CMK (cell line): ENCODE measurements around the gene FBXO10.
"Not testable (repeated sequence)": the region's sequence is repeated elsewhere in the genome, so short reads cannot be mapped to it uniquely, and the experiment has no call there.

Source experiments
- DNase-seq: peaks from one replicate; pipeline ENCODE4 v3.0.0-alpha.2; 2010; ENCODE audit warnings: low read depth

Gene FBXO10

DNA sequence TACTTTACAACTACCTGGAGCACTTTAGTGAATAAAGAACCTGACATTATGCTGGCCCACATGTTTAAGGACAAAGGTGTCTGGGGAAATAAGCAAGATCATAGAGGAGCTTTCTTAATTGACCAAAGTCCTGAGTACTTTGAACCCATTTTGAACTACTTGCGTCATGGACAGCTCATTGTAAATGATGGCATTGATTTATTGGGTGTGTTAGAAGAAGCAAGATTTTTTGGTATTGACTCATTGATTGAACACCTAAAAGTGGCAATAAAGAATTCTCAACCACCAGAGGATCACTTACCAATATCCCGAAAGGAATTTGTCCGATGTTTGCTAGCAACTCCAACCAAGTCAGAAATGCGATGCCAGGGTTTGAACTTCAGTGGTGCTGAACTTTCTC lies 98.7 kb downstream of the FBXO10 start:
- not testable (repeated sequence) for DNase-seq

DNA sequence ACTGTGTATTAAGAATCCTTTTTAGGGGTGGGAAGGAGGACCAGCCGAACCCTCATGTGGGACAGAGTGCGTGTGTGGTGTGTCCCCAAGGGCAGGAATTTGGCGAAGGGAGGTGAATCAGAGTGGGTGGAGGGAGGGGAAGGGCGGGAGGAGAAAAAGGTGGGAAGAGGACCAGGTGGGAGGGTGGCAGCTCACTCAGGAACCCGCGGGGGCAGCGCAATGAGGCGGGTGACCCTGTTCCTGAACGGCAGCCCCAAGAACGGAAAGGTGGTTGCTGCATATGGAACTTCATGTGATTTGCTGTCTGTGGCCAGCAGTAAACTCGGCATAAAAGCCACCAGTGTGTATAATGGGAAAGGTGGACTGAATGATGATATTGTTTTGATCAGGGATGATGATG lies 99.2 kb downstream of the FBXO10 start:
- DNase-seq, result no peak

DNA sequence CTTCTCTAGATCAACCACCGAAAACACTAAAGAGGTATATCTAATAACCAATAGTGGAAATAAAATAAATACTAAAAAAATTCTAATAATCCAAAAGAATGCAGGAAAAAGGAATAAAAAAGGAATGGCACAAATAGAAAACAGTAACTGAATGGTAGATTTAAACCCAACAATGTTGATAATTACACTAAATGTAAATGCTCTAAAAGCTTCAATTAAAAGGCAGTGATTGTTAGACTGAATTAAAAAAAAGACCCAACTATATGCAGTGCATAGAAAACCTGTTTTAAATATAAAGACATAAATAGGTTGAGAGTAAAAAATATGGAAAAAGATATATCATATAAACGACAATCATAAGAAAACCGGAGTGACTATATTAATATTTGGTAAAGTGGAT lies 101.7 kb downstream of the FBXO10 start:
- no peak for DNase-seq

DNA sequence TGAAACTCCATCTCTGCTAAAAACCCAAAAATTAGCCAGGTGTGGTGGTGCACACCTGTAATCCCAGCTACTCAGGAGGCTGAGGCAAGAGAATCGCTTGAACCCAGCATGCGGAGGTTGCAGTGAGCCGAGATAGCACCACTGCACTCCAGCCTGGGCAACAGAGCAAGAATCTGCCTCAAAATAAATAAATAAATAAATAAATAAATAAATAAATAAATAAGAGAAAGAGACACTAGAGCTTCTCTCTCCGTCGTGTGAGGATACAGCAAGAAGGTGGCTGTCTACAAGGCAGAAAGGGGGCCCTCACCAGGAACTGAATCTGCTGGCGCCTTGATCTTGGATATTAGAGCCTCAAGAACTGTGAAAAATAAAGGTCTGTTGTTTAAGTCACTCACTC lies 102.2 kb downstream of the FBXO10 start:
- DNase-seq, result not testable (repeated sequence)

DNA sequence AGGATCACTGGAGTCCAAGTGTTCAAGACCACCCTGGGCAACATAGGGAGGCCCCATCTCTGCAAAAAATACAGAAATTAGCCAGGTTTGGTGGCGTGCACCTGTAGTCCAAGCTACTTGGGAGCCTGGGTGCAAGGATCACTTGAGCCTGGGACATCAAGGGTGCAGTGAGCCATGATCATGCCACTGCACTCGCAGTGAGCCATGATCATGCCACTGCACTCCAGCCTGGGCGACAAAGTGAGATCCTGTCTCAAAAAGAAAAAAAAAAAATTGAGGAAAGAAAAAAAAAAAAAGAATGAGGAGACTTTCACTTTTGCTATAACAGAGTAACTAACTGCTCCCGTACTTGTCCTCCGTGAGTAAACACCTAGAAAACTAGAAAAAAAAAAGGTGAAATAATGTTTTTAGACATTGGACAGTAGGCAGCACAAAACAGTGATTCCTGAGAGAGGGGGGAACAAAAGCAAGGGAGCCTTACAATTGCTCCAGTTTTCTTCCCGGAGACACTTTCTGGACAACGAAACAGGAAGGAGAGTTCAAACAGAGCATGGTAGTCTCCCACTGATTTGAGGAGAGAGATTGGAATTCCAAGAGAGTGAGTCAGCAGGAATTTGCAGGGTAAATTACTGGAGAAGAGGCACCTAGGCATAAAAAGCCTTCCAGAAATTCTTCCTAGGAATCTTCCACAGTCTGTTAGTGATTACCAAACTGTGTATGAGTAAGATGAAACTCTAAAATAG lies 104.1 kb downstream of the FBXO10 start:
- DNase-seq, result no peak

DNA sequence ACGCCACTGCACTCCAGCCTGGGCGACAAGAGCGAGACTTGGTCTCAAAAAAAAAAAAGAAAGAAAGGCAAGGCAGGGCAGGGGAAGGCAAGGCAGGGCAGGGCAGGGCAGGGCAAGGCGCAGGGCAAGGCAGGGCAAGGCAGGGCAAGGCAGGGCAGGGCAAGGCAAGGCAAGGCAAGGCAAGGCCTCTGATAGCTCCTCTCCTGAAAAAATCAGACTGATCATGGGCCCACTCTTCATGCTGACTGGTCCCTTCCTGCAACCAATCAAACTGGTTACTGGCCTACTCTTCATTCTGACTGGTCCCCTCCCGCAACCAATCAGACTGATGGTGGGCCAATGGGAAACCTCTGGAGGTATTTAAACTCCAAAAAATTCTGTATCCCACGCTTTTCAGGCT lies 107.6 kb downstream of the FBXO10 start:
- no peak for DNase-seq

DNA sequence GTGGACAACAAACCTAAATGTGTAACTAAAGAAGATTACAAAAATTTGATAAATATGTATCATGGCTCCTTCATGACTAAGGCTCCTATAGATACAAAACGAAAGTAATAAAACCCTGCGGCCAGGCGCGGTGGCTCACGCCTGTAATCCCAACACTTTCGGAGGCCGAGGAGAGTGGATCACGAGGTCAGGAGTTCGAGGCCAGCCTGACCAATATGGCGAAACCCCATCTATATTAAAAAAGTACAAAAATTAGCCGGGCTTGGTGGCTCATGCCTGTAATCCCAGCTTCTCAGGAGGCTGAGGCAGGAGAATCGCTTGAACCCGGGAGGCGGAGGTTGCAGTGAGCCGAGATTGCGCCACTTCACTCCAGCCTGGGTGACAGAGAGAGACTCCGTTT lies 108.7 kb downstream of the FBXO10 start:
- DNase-seq, result not testable (repeated sequence)

DNA sequence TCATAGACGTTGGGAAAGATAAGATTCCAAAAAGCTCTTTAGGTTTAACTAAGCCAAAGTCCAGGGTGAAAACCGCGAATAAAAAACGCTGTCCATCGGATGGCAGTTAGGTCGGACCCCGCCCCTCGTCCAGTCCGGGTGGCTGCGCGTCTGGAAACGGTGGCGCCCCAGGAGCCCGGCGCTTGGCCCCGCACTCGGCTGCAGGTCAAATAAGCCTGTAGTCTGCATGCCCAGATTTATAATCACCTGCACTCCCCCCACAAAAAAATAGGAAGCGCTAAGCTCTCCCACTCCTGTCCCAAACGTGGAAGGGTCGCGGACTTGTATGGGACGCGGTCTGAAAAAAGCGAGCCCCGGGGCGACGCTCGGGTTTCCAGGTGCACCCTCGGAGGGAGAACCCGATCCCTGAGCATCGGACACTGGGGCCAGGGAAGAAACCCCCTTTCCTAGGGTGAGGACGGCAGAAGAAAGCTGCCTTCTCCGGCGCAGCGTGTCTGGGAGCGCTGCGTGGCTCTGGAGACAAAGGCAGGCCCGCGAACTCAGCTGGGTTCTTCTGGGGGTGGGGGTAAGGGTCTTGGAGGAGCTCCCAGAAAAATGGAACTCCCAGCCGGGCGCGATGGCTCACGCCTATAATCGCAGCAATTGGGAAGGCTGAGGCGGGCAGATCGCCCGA lies 110.0 kb downstream of the FBXO10 start:
- DNase-seq, result peak; percentile 47

DNA sequence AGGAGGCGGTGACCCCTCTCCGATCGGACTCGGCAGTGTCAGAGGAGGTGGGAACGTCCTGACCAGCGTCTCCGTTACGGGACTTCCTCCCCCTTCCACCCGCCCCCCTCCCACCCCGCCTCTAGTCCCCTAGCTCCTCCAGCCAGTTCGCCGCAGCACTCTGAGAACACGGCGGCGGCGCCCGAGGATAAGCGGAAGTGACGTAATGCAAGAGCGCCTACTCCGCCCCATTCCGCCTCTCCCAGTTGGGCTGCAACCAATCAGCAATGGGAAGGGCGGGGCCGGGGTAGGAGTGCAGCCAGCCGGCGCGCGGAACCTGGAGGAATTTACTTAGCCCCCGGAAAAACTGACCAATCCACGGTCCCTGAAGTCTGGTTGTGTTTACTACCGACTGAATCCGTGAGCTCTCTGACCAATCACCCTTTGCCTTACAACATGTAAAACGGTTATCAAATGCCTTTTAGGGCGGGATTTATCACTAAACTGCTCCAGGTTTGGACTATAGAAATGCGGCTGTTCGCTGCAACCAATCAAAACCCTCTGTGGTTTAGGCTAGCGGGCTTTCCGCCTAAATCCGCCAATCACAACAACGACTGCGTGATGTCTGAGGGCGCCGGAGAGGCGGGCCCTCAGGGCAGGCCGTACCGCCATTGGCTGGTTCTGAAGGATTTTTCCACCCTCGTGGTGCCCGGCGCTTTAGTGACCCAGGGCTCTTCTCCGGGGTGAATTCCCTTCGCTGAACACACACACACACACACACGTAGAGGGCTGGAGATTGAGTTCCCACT lies 110.7 kb downstream of the FBXO10 start, which contains the start of gene ZBTB5:
Gene ZBTB5, minus strand, starts transcription at position 202 of the 788 bp plus-strand sequence. CDS start 22,899 bp downstream, outside the sequence.
- DNase-seq, result peak; percentile 97

DNA sequence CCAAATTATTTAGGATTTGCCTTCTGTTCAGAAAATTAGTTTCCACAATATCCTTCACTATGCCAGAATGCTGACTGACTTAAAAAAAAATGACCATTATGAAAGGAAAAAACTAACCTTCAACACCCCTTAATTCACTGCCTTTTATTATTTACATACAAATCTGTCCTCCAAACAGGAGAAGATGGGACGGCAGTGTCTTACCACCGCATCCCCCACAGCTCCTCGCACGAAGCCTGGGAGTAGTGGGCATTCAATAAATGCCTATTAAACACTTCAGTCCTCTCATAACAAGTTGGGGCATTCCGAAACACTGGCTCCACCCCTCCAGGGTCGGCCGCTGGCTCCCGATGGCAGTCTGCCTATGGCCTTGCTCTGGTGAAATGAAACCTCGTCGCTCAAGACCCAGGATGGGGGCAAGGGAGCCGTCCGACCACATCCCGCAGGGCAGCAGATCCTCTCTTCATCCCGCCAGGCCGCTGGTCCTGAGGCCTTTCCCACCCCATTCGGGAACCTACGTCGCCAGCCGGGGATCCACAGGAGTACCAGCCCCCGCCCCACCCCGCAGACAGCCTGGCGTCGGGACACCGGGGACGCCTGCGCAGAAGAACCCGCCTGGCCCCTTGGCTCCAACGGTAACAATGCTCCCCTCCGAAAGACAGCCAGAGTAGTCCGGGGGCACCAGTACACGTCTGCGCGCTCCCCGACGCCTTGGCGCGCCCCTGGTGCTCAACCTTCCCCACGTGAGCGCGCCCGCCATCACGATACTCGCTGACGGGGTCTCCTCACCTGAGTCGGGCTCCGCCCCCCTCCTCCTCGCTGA lies 111.5 kb downstream of the FBXO10 start:
- no peak for DNase-seq

DNA sequence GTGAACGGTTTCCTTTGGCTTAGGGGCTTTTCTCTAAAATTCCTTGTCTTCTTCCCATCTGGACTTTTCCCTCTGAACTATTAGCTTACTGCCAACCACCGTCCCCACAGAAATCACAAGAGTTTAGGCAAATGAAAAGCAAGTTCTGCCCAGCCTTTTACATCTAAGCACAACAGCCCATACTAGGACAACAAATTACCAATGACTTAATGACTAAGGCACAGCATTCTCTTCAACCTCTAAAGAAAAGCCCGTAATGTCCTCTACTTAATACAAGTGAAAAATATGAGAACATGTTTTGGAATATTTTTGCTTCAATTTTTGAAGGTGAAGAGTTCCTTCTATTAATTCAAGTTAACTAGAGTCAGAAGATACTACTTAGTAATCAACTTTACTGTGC lies 112.2 kb downstream of the FBXO10 start:
- DNase-seq, result no peak
